K562 (cell line): ENCODE measurements around the gene EMID1.

Experiments
- EZH2 ChIP-seq: IDR thresholded peaks from 2 replicates; pipeline ENCODE4 v1.6.1; 2012; ENCODE audit warnings: low read depth, mild to moderate bottlenecking, inconsistent platforms, low read length, borderline replicate concordance
- MXI1 ChIP-seq: IDR thresholded peaks from 2 replicates; pipeline ENCODE4 v1.6.1; 2011; ENCODE audit warnings: low read depth, mild to moderate bottlenecking, improper control_type of control experiment, low read length
- SIX5 ChIP-seq, 2 experiments: IDR thresholded peaks; 2 replicates each; pipeline ENCODE4 v1.6.1; 2011; ENCODE audit warnings: low read length in 2 of 2, borderline replicate concordance in 1 of 2, low read depth in 1 of 2, mild to moderate bottlenecking in 1 of 2, moderate library complexity in 1 of 2; ENCODE audit not compliant: insufficient read depth in 1 of 2
- SMAD3 ChIP-seq: fragments of 450-650 bp; formaldehyde crosslinking; conservative IDR thresholded peaks from 2 replicates; pipeline ENCODE4 v1.4.0; 2020; ENCODE audit warnings: mild to moderate bottlenecking
- TBL1XR1 ChIP-seq, 2 experiments: IDR thresholded peaks; 2 replicates each; pipeline ENCODE4 v1.6.1; 2012; ENCODE audit warnings: improper control_type of control experiment in 2 of 2, low read length in 2 of 2, mild to moderate bottlenecking in 1 of 2
- TBP ChIP-seq: optimal IDR thresholded peaks from 2 replicates; pipeline ENCODE3; 2011; ENCODE audit warnings: low read depth, low read length, improper control_type of control experiment
- TCF7L2 ChIP-seq: fragments of 150-350 bp; IDR thresholded peaks from 2 replicates; pipeline ENCODE4 v1.6.1; 2016; ENCODE audit warnings: low read depth, mild to moderate bottlenecking, low read length, moderate library complexity
- TF ChIP-seq, protein P1 (sequence below), 2 experiments: fragments of 450-650 bp; IDR thresholded peaks; 2 replicates each; pipeline ENCODE4 v1.6.1; 2018; ENCODE audit warnings: mild to moderate bottlenecking in 2 of 2, low read depth in 1 of 2; ENCODE audit not compliant: partially characterized antibody in 2 of 2

DNA sequence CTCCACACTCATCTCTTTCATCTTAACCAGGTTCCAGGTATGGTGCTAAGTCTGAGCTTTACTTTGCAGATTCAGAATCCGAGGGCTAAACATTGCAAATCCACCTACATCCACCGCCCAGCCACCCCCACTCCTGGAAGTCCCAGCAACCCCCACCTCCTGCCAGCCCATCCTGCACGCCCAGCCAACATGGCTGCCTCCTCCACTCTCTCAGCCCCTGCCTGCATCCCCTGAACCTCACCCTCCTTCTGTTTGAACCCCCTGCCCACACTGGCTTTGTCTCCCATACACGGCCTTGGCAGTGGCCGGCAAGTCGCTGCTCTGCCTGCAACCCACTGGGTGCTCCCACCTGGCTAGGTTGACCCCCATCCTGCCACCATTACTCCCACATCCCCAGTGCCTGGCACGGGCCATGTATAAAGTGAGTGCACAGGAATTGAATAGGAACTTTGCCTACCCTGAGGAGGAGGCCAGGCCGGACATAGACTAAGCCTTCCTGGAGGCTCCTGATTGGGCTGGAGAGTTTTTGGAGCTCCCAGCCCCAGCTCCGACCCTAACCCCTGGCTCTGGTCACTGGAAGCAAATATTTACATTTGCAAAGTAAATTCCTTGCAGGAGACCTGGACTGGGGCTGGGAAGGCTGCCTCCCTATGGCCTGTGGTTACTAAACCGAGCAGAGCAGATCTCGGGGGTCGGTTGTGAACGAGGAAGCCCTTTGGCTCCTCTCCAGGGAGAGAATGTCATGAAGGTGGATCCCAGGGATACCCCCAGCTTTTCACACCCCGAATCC is 14.4 kb downstream of the EMID1 start:
- TF ChIP-seq SMAD3 (no peak), TCF7L2 (no peak), MXI1 (no peak), EZH2 (no peak), TBP (no peak), TBL1XR1 (IDR thresholded peaks at IDR 0.05; ENCODE audit: low read length in 2 of 2) (no peak), SIX5 (IDR thresholded peaks at IDR 0.05; ENCODE audit: borderline replicate concordance in 1 of 2, insufficient read depth in 1 of 2, low read depth in 1 of 2, low read length in 2 of 2) (no peak)
- TF ChIP-seq, protein P1, sequence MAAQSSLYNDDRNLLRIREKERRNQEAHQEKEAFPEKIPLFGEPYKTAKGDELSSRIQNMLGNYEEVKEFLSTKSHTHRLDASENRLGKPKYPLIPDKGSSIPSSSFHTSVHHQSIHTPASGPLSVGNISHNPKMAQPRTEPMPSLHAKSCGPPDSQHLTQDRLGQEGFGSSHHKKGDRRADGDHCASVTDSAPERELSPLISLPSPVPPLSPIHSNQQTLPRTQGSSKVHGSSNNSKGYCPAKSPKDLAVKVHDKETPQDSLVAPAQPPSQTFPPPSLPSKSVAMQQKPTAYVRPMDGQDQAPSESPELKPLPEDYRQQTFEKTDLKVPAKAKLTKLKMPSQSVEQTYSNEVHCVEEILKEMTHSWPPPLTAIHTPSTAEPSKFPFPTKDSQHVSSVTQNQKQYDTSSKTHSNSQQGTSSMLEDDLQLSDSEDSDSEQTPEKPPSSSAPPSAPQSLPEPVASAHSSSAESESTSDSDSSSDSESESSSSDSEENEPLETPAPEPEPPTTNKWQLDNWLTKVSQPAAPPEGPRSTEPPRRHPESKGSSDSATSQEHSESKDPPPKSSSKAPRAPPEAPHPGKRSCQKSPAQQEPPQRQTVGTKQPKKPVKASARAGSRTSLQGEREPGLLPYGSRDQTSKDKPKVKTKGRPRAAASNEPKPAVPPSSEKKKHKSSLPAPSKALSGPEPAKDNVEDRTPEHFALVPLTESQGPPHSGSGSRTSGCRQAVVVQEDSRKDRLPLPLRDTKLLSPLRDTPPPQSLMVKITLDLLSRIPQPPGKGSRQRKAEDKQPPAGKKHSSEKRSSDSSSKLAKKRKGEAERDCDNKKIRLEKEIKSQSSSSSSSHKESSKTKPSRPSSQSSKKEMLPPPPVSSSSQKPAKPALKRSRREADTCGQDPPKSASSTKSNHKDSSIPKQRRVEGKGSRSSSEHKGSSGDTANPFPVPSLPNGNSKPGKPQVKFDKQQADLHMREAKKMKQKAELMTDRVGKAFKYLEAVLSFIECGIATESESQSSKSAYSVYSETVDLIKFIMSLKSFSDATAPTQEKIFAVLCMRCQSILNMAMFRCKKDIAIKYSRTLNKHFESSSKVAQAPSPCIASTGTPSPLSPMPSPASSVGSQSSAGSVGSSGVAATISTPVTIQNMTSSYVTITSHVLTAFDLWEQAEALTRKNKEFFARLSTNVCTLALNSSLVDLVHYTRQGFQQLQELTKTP (IDR thresholded peaks at IDR 0.05; ENCODE audit: low read depth in 1 of 2, partially characterized antibody in 2 of 2), result no peak
